GM21717 (cell line): ENCODE results near the gene SNAPIN.
"Not testable (repeated sequence)": the region's sequence is repeated elsewhere in the genome, so short reads cannot be mapped to it uniquely, and the experiment has no call there.

Experiments
- ATAC-seq: cut with Tn5 transposase; IDR thresholded peaks from one replicate; pipeline ENCODE4 v1.9.1; 2021; ENCODE audit warnings: mild to moderate bottlenecking, moderate library complexity; ENCODE audit not compliant: unreplicated experiment

Gene SNAPIN

GRCh38 chr1:153646672-153647345 lies 11.7 kb upstream of the SNAPIN start:
- no peak for ATAC-seq

- ATAC-seq: no peak
These were observed 11.2 kb upstream of the SNAPIN start for GRCh38 chr1:153647346-153647714.

- ATAC-seq: no peak
These were observed 10.4 kb upstream of the SNAPIN start for GRCh38 chr1:153648000-153648643.

GRCh38 chr1:153649137-153649862 lies 9.2 kb upstream of the SNAPIN start:
- no peak for ATAC-seq

- no peak for ATAC-seq
These were observed 8.7 kb upstream of the SNAPIN start for GRCh38 chr1:153649863-153650235.

GRCh38 chr1:153651771-153652170 lies 6.7 kb upstream of the SNAPIN start:
- no peak for ATAC-seq

GRCh38 chr1:153652805-153653500 lies 5.5 kb upstream of the SNAPIN start:
- no peak for ATAC-seq

- ATAC-seq: no peak
These were observed 3.2 kb upstream of the SNAPIN start for GRCh38 chr1:153655333-153655732.

GRCh38 chr1:153659175-153659534 lies 652 bp downstream of the SNAPIN start:
- ATAC-seq: no peak

- no peak for ATAC-seq
These were observed 1.2 kb downstream of the SNAPIN start for GRCh38 chr1:153659656-153660055.

- ATAC-seq: no peak
These were observed 2.7 kb downstream of the SNAPIN start for GRCh38 chr1:153661111-153661708.

- no peak for ATAC-seq
These were observed 3.8 kb downstream of the SNAPIN start for GRCh38 chr1:153662269-153662668.

- no peak for ATAC-seq
These were observed 4.7 kb downstream of the SNAPIN start for GRCh38 chr1:153663211-153663610.

GRCh38 chr1:153667439-153667838 lies 8.9 kb downstream of the SNAPIN start:
- no peak for ATAC-seq

GRCh38 chr1:153668672-153669071 lies 10.2 kb downstream of the SNAPIN start:
- not testable (repeated sequence) for ATAC-seq

- ATAC-seq: no peak
These were observed 11.1 kb downstream of the SNAPIN start for GRCh38 chr1:153669606-153670005.

GRCh38 chr1:153670257-153670858 lies 11.9 kb downstream of the SNAPIN start:
- ATAC-seq: peak; percentile 4

- peak; percentile 83 for ATAC-seq
These were observed 12.5 kb downstream of the SNAPIN start, which contains the start of gene ILF2 for GRCh38 chr1:153670859-153671627. ILF2 (minus strand) TSS chr1:153670993; CDS start chr1:153670922, 71 bp downstream.

- peak; percentile 12 for ATAC-seq
These were observed 13.3 kb downstream of the SNAPIN start for GRCh38 chr1:153671628-153672353.
